ENCODE data around the gene FHIT.

DNA sequence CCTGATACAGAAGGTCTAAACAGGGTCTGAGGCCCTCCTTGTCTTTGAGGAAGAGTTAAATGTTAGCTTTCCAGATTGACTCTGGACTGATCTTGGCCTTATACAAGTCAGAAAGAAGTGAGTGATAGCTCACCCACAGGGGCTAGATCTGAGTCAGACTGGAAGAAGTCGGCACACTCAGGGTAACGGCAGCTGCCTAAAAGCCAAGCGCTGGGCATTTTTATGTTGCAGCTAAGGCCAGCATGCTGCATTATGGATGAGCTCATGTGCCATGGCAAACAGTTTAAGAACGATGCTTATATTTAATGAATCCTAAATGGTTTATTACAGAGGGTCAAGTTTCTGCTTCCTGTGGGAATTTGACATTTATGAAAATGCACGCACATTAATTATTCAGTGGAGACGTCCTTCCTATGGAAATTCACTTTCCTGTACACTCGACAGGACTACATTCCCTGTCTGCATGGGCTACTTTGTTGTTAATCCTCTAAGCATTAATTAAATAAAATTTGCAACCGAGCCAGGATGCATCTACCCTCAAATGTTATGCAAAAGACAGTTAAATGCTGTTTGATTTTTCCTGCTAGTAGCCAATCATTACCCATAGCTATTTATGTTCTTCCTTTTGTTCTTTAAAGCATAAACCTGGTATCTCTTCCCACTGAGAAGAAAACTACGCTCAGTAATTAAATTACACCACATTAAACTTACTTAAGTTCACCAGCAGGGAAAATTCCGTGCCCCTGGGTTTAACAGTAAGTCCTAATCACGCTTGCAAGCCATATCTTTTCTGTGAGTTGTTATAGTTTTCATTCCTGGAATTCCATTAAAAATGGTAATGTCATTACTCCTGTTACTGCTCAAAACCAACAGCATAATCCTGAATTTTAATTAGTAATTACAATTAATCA is 1438.8 kb downstream of the FHIT start:
- TF ChIP-seq POLR2A (IDR thresholded peaks at IDR 0.05): no peak
- TF ChIP-seq, protein P1, sequence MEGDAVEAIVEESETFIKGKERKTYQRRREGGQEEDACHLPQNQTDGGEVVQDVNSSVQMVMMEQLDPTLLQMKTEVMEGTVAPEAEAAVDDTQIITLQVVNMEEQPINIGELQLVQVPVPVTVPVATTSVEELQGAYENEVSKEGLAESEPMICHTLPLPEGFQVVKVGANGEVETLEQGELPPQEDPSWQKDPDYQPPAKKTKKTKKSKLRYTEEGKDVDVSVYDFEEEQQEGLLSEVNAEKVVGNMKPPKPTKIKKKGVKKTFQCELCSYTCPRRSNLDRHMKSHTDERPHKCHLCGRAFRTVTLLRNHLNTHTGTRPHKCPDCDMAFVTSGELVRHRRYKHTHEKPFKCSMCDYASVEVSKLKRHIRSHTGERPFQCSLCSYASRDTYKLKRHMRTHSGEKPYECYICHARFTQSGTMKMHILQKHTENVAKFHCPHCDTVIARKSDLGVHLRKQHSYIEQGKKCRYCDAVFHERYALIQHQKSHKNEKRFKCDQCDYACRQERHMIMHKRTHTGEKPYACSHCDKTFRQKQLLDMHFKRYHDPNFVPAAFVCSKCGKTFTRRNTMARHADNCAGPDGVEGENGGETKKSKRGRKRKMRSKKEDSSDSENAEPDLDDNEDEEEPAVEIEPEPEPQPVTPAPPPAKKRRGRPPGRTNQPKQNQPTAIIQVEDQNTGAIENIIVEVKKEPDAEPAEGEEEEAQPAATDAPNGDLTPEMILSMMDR (IDR thresholded peaks at IDR 0.05): no peak

Data from ovary (tissue), 3 donors.